GM12878 (cell line): Measurements from ENCODE around the gene KRTAP17-1. TPM values are rescaled to one million over a fixed set of nuclear protein-coding genes. Genes with fewer than 3 reads are reported as not detected.

Source experiments
- ATAC-seq: fragments of 200-7000 bp; cut with Tn5 transposase; 3 replicates; pipeline ENCODE4 v1.9.1; 2020; ENCODE audit warnings: mild to moderate bottlenecking, moderate library complexity
- BruUV-seq: library from RNA; stranded (reverse); fragments of 400-500 nt; replicated peaks from 2 replicates; lab custom pipeline; 2021; lab: Mats Ljungman, UMichigan
- CTCF ChIA-PET: fragments of 300-600 bp; sonication (Branson Sonifier 250); formaldehyde crosslinking; extraction: SDS; loops from one replicate; lab custom pipeline; 2021; ENCODE audit warnings: inconsistent platforms; lab: Yijun Ruan, JAX
- POLR2A ChIA-PET: fragments of 350-600 bp; formaldehyde crosslinking; extraction: SDS; loops from one replicate; lab custom pipeline; 2021; ENCODE audit warnings: inconsistent platforms; lab: Charles Lee
- RAD21 ChIA-PET: fragments of 300-600 bp; sonication (Branson Sonifier 250); formaldehyde crosslinking; loops from one replicate; lab custom pipeline; 2023; ENCODE audit warnings: antibody characterized with exemption; ENCODE audit not compliant: unreplicated experiment; lab: Charles Lee
- SMC1A ChIA-PET: fragments of 300-600 bp; sonication (Branson Sonifier 250); formaldehyde crosslinking; loops from one replicate; lab custom pipeline; 2023; ENCODE audit not compliant: unreplicated experiment, uncharacterized antibody; lab: Charles Lee
- DNase-seq: peaks from one replicate; pipeline ENCODE4 v3.0.0-alpha.2; 2011; ENCODE audit warnings: low read depth, low spot score
- FAIRE-seq: peaks from 3 replicates; lab custom pipeline; 2011; peaks lifted over from hg19 to GRCh38; lab: Jason Lieb, UNC
- H2AFZ ChIP-seq: 2 replicates; pipeline ENCODE4 v1.6.0; 2011; ENCODE audit warnings: low read depth, low read length, control low read depth; ENCODE audit not compliant: control insufficient read depth
- H3K27ac ChIP-seq: 2 replicates; pipeline ENCODE4 v1.5.1; 2011; ENCODE audit warnings: control low read depth; ENCODE audit not compliant: control insufficient read depth, insufficient read depth
- H3K27me3 ChIP-seq, 2 experiments: replicated peaks in 1 of 2; 2 replicates each; pipeline versions ENCODE4 v1.6.0 to v1.6.1; 2011; ENCODE audit warnings: low read length in 1 of 2; ENCODE audit not compliant: control insufficient read depth in 2 of 2, insufficient read depth in 2 of 2
- H3K36me3 ChIP-seq, 2 experiments: 2 replicates each; pipeline ENCODE4 v1.5.1; 2011; ENCODE audit warnings: low read length in 1 of 2; ENCODE audit not compliant: control insufficient read depth in 2 of 2, insufficient read depth in 2 of 2
- H3K4me1 ChIP-seq: 2 replicates; pipeline ENCODE4 v1.6.1; 2011; ENCODE audit warnings: mild to moderate bottlenecking, low read length, moderate library complexity, mixed read lengths; ENCODE audit not compliant: control insufficient read depth, insufficient read depth
- H3K4me2 ChIP-seq: 2 replicates; pipeline ENCODE4 v1.6.0; 2011; ENCODE audit warnings: control low read depth; ENCODE audit not compliant: control insufficient read depth, insufficient read depth
- H3K4me3 ChIP-seq: fragments of 200-600 bp; sonication (generic); 2 replicates; pipeline ENCODE4 v1.5.1; 2016
- H3K79me2 ChIP-seq: 2 replicates; pipeline ENCODE4 v1.6.0; 2011; ENCODE audit warnings: low read length; ENCODE audit not compliant: control insufficient read depth, insufficient read depth
- H3K9ac ChIP-seq: 2 replicates; pipeline ENCODE4 v1.8.0; 2011; ENCODE audit warnings: low read length, control low read depth, mixed read lengths; ENCODE audit not compliant: control insufficient read depth, insufficient read depth
- H3K9me3 ChIP-seq: replicated peaks from 3 replicates; pipeline ENCODE4 v1.5.1; 2011; ENCODE audit warnings: mild to moderate bottlenecking, low read length; ENCODE audit not compliant: control insufficient read depth, insufficient read depth
- H4K20me1 ChIP-seq: 2 replicates; pipeline ENCODE4 v1.6.0; 2011; ENCODE audit not compliant: control insufficient read depth, insufficient read depth
- BCL3 ChIP-seq: IDR thresholded peaks from 2 replicates; pipeline ENCODE4 v1.6.1; 2011; ENCODE audit warnings: borderline replicate concordance, low read depth, mild to moderate bottlenecking, moderate library complexity, low read length; ENCODE audit not compliant: insufficient read depth, poor library complexity, severe bottlenecking
- CREM ChIP-seq: IDR thresholded peaks from 2 replicates; pipeline ENCODE4 v1.6.1; 2014; ENCODE audit warnings: antibody characterized with exemption, low read depth
- CTCF ChIP-seq, 3 experiments: IDR thresholded peaks in 2 of 3; conservative IDR thresholded peaks in 1 of 3; 2 replicates each; pipeline ENCODE4 v1.5.1; 2011; ENCODE audit warnings: low read depth in 3 of 3, low read length in 3 of 3, mild to moderate bottlenecking in 3 of 3, control low read depth in 2 of 3, moderate library complexity in 2 of 3, inconsistent platforms in 1 of 3, mixed read lengths in 1 of 3; ENCODE audit not compliant: control insufficient read depth in 2 of 3, insufficient read depth in 1 of 3; ENCODE audit errors: extremely low read depth in 1 of 3
- CUX1 ChIP-seq: IDR thresholded peaks from 2 replicates; pipeline ENCODE4 v1.6.1; 2012; ENCODE audit warnings: improper control_type of control experiment, low read depth, low read length; ENCODE audit not compliant: insufficient replicate concordance
- EP300 ChIP-seq, 2 experiments: fragments of 150-350 bp in 1 of 2; IDR thresholded peaks; 2 replicates each; pipeline ENCODE4 v1.6.1; 2011 to 2012; ENCODE audit warnings: low read depth in 2 of 2, low read length in 2 of 2, borderline replicate concordance in 1 of 2, improper control_type of control experiment in 1 of 2, inconsistent platforms in 1 of 2; ENCODE audit not compliant: control insufficient read depth in 1 of 2
- ESRRA ChIP-seq: IDR thresholded peaks from 2 replicates; pipeline ENCODE4 v1.6.1; 2012; ENCODE audit warnings: mild to moderate bottlenecking, low read length, improper control_type of control experiment
- LARP7 ChIP-seq: fragments of 450-650 bp; IDR thresholded peaks from 2 replicates; pipeline ENCODE4 v1.6.1; 2017; ENCODE audit warnings: mild to moderate bottlenecking
- NFYB ChIP-seq: IDR thresholded peaks from 2 replicates; pipeline ENCODE4 v1.6.1; 2011; ENCODE audit warnings: low read depth, mild to moderate bottlenecking, low read length, improper control_type of control experiment, moderate library complexity; ENCODE audit not compliant: insufficient read depth
- PML ChIP-seq: IDR thresholded peaks from 2 replicates; pipeline ENCODE4 v1.6.1; 2012; ENCODE audit warnings: low read length, inconsistent platforms
- RAD21 ChIP-seq: IDR thresholded peaks from 2 replicates; pipeline ENCODE4 v1.6.1; 2011; ENCODE audit warnings: mild to moderate bottlenecking, low read depth, low read length, moderate library complexity; ENCODE audit not compliant: insufficient read depth
- WRNIP1 ChIP-seq: IDR thresholded peaks from 2 replicates; pipeline ENCODE4 v1.6.1; 2011; ENCODE audit warnings: low read depth, low read length, improper control_type of control experiment, borderline replicate concordance
- ZBTB33 ChIP-seq: fragments of 450-650 bp; IDR thresholded peaks from 2 replicates; pipeline ENCODE4 v1.6.1; 2017; ENCODE audit warnings: mild to moderate bottlenecking
- WGBS: methylation state at CpG from one replicate; pipeline ENCODE4 v1.1.6; 2016; ENCODE audit warnings: low lambda C conversion rate; ENCODE audit not compliant: insufficient replicate concordance, insufficient coverage; ENCODE audit errors: missing lambda C conversion rate; 5-methylcytosine and 5-hydroxymethylcytosine counted together
- in situ Hi-C: fragments of 300-500 bp; cut with MboI; formaldehyde crosslinking; loops from 9 replicates; pipeline ENCODE4 v1.14.3; 2018; ENCODE audit warnings: mixed read lengths
- intact Hi-C: fragments of 100-400 bp; cut with micrococcal nuclease; formaldehyde crosslinking; loops from one replicate; pipeline ENCODE4 v1.14.2; 2022; ENCODE audit not compliant: unreplicated experiment
- polyA plus RNA-seq, 11 experiments: library from polyadenylated mRNA; depleted of rRNA in 4 of 11; unstranded in 6 of 11; stranded (reverse) in 5 of 11; fragments of >200 nt; fragmentation: Nextera tagmentation in 4 of 11; fragmentation: Illumina TruSeq in 1 of 11; extraction: Ambion mirVana in 4 of 11; extraction: Trizol in 1 of 11; gene quantifications; 1 replicate in 1 of 11; 2 replicates in 10 of 11; pipeline versions ENCODE4 v1.2.1 to v1.2.3, GENCODE V29; 2011 to 2016; ENCODE audit warnings: inconsistent platforms in 2 of 11, missing spikeins in 2 of 11, low read depth in 1 of 11
- total RNA-seq, 4 experiments: library from RNA; depleted of rRNA in 3 of 4; stranded (reverse); fragments of >200 nt in 3 of 4; fragmentation: Illumina TruSeq in 1 of 4; extraction: Trizol in 1 of 4; gene quantifications; 2 replicates each; pipeline versions ENCODE4 v1.2.1 to v1.2.3, GENCODE V29; 2013 to 2021

The KRTAP17-1 gene
- total and polyA plus RNA-seq, 10 of the 15 experiments (the other 5 are each of a cell fraction or from before 2014, with no cell fraction given): 0.16 to 5.7 (median 0.17) TPM; not detected in 7

GRCh38 chr17:41307647-41308046, 7.9 kb downstream of the KRTAP17-1 start (continued):
- TF ChIP-seq BCL3 (no peak), CREM (no peak), EP300 (IDR thresholded peaks at IDR 0.05; ENCODE audit: borderline replicate concordance in 1 of 2, control insufficient read depth in 1 of 2, low read depth in 2 of 2, low read length in 2 of 2) (no peak), LARP7 (no peak), ZBTB33 (no peak), WRNIP1 (no peak), ESRRA (no peak)

- ATAC-seq (no peak), FAIRE-seq (no peak), DNase-seq (no peak)
- Histone ChIP-seq H3K27ac (no peak overlapping the region), H3K36me3 (no peaks in the 10 kb centered on the region), H2AFZ (no peak overlapping the region), H3K9ac (no peak overlapping the region), H3K4me3 (no peak overlapping the region), H4K20me1 (no peaks in the 10 kb centered on the region), H3K4me1 (no peaks in the 10 kb centered on the region; the same call in 1 of the 2 replicates), H3K4me2 (no peak overlapping the region), H3K27me3 (peaks cover 3 to 6% of the 10 kb centered on the region in 2 experiments; a peak in 2 of 4 replicates), H3K79me2 (no peaks in the 10 kb centered on the region), H3K9me3 (no peaks in the 10 kb centered on the region; the same call in 2 of the 3 replicates)
- WGBS: 57% methylated on average over 12 of the region's 12 CpGs
- intact Hi-C loops: no loop called here
- POLR2A ChIA-PET: no interaction called here
- BruUV-seq: no TSS peak
- RAD21 ChIA-PET: no interaction called here
- SMC1A ChIA-PET: interaction anchor here (0.5 kb wide), 1 partner anchor 18 kb away, joined by 3 read pairs; no protein-coding TSS in a partner anchor
- CTCF ChIA-PET: no interaction called here
- in situ Hi-C loops: no loop called here
- no peak for TF ChIP-seq RAD21
- TF ChIP-seq CUX1: no peak
- TF ChIP-seq NFYB: no peak
- TF ChIP-seq LARP7: no peak
- TF ChIP-seq CTCF (IDR thresholded peaks at IDR 0.05 in 2 of 3, conservative IDR thresholded peaks at IDR 0.05 in 1 of 3; ENCODE audit: control insufficient read depth in 2 of 3, extremely low read depth in 1 of 3, insufficient read depth in 1 of 3, low read depth in 3 of 3, low read length in 3 of 3): no peak
- TF ChIP-seq PML: no peak
Observed at GRCh38 chr17:41304091-41304490, 11.4 kb downstream of the KRTAP17-1 start.
